BJ (cell line): ENCODE measurements around the gene MARK1. TPM values are rescaled to one million over a fixed set of nuclear protein-coding genes. Genes with fewer than 3 reads are reported as not detected.

Experiments used
- CTCF ChIA-PET: fragments of 350-600 bp; formaldehyde crosslinking; extraction: SDS; loops from one replicate; lab custom pipeline; 2021; ENCODE audit warnings: antibody characterized with exemption, inconsistent platforms; lab: Yijun Ruan, JAX
- POLR2A ChIA-PET: fragments of 300-600 bp; sonication (Branson Sonifier 250); formaldehyde crosslinking; extraction: SDS; loops from one replicate; lab custom pipeline; 2021; ENCODE audit warnings: antibody characterized with exemption; lab: Charles Lee
- DNase-seq: peaks from one replicate; pipeline ENCODE4 v3.0.0-alpha.2; 2011; ENCODE audit warnings: low read depth
- H3K27me3 ChIP-seq: 2 replicates; pipeline ENCODE4 v1.6.0; 2011; ENCODE audit warnings: low read length; ENCODE audit not compliant: control insufficient read depth, insufficient read depth
- H3K36me3 ChIP-seq: 2 replicates; pipeline ENCODE4 v1.5.1; 2011; ENCODE audit warnings: low read length; ENCODE audit not compliant: control insufficient read depth, insufficient read depth
- H3K4me3 ChIP-seq: 2 replicates; pipeline ENCODE4 v1.5.1; 2011; ENCODE audit warnings: low read depth, mild to moderate bottlenecking, control low read depth, low read length
- polyA plus RNA-seq: library from polyadenylated mRNA; depleted of rRNA; stranded (reverse); fragments of >200 nt; gene quantifications from 2 replicates; pipeline ENCODE4 v1.2.3, GENCODE V29; 2011
- TF ChIP-seq, protein P1 (sequence below): IDR thresholded peaks from 2 replicates; pipeline ENCODE4 v1.5.1; 2011; ENCODE audit warnings: low read depth, mild to moderate bottlenecking, control low read depth, inconsistent platforms, low read length, moderate library complexity; ENCODE audit not compliant: insufficient read depth

Gene MARK1
- polyA plus RNA-seq, 1 experiment: 0.97 TPM

DNA sequence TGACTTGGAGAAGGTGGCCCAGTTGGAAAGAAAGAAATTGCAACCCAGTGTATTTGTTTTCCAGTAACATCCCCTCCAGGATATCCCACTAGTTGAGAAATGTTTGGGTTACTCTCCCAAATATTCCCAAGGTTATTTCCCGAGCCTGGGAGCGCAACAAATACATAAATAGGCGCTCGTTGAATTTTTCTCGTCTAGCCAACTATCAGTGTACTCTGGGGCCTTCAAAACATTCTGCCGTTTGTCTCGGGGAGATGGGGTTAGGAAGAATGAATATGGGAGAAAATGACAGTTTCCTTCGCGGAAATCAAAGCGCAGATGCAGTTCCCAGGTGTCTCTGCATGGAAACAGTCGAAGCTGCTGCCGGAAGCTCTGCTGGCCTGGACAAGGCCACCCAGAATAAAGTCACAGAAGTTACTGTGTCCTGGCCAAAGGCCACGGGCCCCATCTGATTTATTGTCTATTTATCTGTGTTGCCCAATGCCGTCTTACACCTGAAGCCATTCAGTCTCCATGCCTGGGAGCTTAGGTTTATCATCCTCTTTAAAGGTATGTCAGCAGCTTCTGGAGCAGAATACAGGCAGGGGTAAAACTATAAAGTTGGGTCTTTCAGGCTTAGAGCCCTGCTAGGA lies 163.2 kb downstream of the MARK1 start:
- ChIA-PET CTCF (interaction anchor here (0.6 to 5.6 kb wide), 11 partner anchors 7 to 85 kb away, joined by 3 to 35 read pairs (median 3); no protein-coding TSS in a partner anchor), POLR2A (no interaction called here)
- H3K4me3 ChIP-seq: peak overlapping the region; percentile 67

DNA sequence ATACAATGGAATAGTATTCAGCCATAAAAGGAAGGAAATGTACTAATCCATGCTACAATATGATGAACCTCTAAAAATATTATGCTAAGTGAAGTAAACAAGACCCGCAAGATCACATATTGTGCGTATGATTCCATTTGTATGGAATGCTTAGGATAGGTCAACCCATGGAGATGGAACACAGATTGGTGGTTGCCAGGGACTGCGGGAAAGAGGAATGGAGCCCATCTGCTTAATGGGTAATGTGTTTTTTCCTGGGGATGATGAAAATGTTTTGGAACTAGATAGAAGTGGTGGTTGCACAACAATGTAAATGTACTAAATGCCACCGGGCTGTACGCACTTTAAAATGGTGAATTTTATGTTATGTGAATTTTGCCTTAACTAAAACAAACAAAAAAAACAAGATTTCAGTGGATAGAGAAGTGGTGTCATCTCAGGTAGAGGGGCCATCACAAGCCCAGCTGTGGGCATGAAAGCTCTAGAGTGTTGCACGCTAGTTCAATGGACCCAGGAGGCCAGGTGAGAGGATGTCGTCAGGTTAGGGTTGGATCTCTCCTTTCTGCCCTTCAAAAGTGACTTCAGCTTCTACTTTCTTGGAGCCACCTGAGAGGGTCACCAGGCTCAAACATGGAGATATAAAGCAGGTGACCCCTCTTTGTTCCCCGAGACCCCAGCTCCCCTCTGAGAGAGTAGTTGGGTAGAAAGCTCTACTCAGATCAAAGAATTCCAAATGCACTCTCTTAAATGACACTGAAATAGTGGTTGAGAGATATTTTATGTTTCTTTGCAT lies 164.7 kb downstream of the MARK1 start:
- TF ChIP-seq, protein P1, sequence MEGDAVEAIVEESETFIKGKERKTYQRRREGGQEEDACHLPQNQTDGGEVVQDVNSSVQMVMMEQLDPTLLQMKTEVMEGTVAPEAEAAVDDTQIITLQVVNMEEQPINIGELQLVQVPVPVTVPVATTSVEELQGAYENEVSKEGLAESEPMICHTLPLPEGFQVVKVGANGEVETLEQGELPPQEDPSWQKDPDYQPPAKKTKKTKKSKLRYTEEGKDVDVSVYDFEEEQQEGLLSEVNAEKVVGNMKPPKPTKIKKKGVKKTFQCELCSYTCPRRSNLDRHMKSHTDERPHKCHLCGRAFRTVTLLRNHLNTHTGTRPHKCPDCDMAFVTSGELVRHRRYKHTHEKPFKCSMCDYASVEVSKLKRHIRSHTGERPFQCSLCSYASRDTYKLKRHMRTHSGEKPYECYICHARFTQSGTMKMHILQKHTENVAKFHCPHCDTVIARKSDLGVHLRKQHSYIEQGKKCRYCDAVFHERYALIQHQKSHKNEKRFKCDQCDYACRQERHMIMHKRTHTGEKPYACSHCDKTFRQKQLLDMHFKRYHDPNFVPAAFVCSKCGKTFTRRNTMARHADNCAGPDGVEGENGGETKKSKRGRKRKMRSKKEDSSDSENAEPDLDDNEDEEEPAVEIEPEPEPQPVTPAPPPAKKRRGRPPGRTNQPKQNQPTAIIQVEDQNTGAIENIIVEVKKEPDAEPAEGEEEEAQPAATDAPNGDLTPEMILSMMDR: no peak
- Histone ChIP-seq H3K36me3 (no peaks in the 10 kb centered on the region), H3K27me3 (peaks cover 5% of the 10 kb centered on the region; the same call in 1 of the 2 replicates), H3K4me3 (no peak overlapping the region)
- POLR2A ChIA-PET: no interaction called here
- no peak for DNase-seq
- CTCF ChIA-PET: interaction anchor here (1.0 to 5.6 kb wide), 7 partner anchors 11 to 412 kb away, joined by 3 to 35 read pairs (median 7); no protein-coding TSS in a partner anchor

More for the DNA sequence above, 163.2 kb downstream of the MARK1 start:
- no peaks in the 10 kb centered on the region for H3K36me3 ChIP-seq
- TF ChIP-seq, protein P1: no peak
- H3K27me3 ChIP-seq: peaks cover 5% of the 10 kb centered on the region; the same call in 1 of the 2 replicates
- DNase-seq: no peak

DNA sequence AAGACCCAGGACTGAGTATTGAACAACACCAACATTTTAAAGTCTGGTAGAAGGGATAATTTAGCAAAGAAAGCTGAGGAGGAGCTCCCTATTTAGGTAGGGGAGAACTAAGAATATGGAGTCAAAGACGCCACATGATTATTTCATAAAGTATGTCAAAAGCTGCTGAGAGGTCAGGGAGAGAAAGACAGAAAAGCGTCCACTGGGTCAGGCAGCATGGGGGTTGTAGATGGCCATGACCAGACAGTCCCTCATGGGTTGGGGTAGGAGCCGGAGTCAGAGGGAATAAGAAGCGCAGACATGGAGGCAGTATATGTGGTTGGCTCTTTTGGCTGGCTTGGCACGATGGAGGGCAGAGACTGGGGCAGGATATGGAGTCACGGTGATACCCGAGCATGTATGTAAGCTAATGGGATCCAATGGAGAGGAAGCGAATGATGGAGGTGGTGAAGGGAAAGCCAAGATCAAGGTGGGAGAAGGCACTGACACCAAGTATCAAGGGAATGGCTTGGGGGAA lies 167.0 kb downstream of the MARK1 start:
- POLR2A ChIA-PET: no interaction called here
- no peak for DNase-seq
- Histone ChIP-seq H3K36me3 (no peaks in the 10 kb centered on the region), H3K27me3 (peaks cover 5% of the 10 kb centered on the region), H3K4me3 (no peak overlapping the region)
- CTCF ChIA-PET: interaction anchor here (1.6 to 5.6 kb wide), 2 partner anchors 15 to 81 kb away, joined by 6 to 35 read pairs; no protein-coding TSS in a partner anchor
- TF ChIP-seq, protein P1: no peak

DNA sequence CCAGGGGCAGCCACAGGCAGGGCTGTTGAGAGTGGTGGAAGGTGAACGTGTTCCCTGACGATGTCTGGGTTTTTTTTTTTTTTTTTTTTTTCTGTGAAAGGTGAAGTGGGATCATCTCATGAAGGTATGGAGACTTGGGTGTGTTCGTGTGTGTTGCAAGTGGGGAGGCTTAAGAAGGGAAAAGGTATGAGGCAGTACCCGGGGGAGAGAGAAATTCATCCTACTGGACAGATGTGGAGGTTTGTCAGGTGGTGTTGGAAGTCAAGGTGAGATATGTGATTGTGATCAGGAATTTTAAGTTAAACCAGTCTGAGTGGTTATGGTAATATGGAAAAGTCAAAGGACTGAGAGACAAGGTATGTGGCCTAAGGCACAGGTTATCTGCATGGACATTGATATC lies 167.5 kb downstream of the MARK1 start:
- no peak for DNase-seq
- no peak overlapping the region for H3K4me3 ChIP-seq
- H3K36me3 ChIP-seq: no peaks in the 10 kb centered on the region
- POLR2A ChIA-PET: no interaction called here
- CTCF ChIA-PET: interaction anchor here (1.6 to 5.6 kb wide), 2 partner anchors 15 to 81 kb away, joined by 6 to 35 read pairs; no protein-coding TSS in a partner anchor
- TF ChIP-seq, protein P1: no peak
- H3K27me3 ChIP-seq: peaks cover 5% of the 10 kb centered on the region
